HepG2 (cell line): ENCODE measurements around the gene INPP1. TPM values are rescaled to one million over a fixed set of nuclear protein-coding genes. Genes with fewer than 3 reads are reported as not detected.

ENCODE experiments used
- CBX1 ChIP-seq: IDR thresholded peaks from one replicate; pipeline ENCODE4 v1.6.1; 2016; ENCODE audit warnings: antibody characterized with exemption, low read depth
- CHD2 ChIP-seq: IDR thresholded peaks from 2 replicates; pipeline ENCODE4 v1.6.1; 2011; ENCODE audit warnings: low read depth, low read length, improper control_type of control experiment
- GZF1 ChIP-seq: sonication (generic); formaldehyde crosslinking; IDR thresholded peaks from 2 replicates; pipeline ENCODE4 v1.5.1; 2020; ENCODE audit warnings: mild to moderate bottlenecking, missing genetic modification reagents
- HNRNPH1 ChIP-seq: fragments of 200-400 bp; formaldehyde crosslinking; optimal IDR thresholded peaks from 2 replicates; pipeline ENCODE3; 2017; ENCODE audit warnings: mild to moderate bottlenecking, low read depth, low read length
- IRF1 ChIP-seq: sonication (generic); formaldehyde crosslinking; IDR thresholded peaks from 2 replicates; pipeline ENCODE4 v1.4.0; 2020; ENCODE audit warnings: low read depth, mild to moderate bottlenecking, missing genetic modification reagents
- KLF16 ChIP-seq, 2 experiments: sonication (generic) in 1 of 2; formaldehyde crosslinking in 1 of 2; IDR thresholded peaks; 2 replicates each; pipeline versions ENCODE4 v1.6.1 to v1.8.0; 2016 to 2023; ENCODE audit warnings: missing genetic modification reagents in 2 of 2, missing compliant biosample characterization in 1 of 2
- MTA1 ChIP-seq: sonication (generic); formaldehyde crosslinking; IDR thresholded peaks from 2 replicates; pipeline ENCODE4 v1.4.0; 2020; ENCODE audit warnings: missing genetic modification reagents, mild to moderate bottlenecking, borderline replicate concordance
- RCOR2 ChIP-seq: IDR thresholded peaks from 2 replicates; pipeline ENCODE4 v1.6.1; 2016; ENCODE audit warnings: missing biosample characterization, missing genetic modification reagents
- SSRP1 ChIP-seq: IDR thresholded peaks from 2 replicates; pipeline ENCODE4 v1.6.1; 2016; ENCODE audit warnings: control low read depth
- XBP1 ChIP-seq: sonication (generic); formaldehyde crosslinking; IDR thresholded peaks from 2 replicates; pipeline ENCODE4 v1.5.0; 2020; ENCODE audit warnings: missing genetic modification reagents
- ZC3H13 ChIP-seq: sonication (generic); formaldehyde crosslinking; IDR thresholded peaks from 2 replicates; pipeline ENCODE4 v1.8.1; 2023; ENCODE audit warnings: mild to moderate bottlenecking, missing genetic modification reagents, moderate library complexity
- ZNF264 ChIP-seq: sonication (generic); formaldehyde crosslinking; IDR thresholded peaks from 2 replicates; pipeline ENCODE4 v1.4.0; 2020; ENCODE audit warnings: missing genetic modification reagents
- ZNF276 ChIP-seq: sonication (generic); formaldehyde crosslinking; IDR thresholded peaks from 2 replicates; pipeline ENCODE4 v1.4.0; 2020; ENCODE audit warnings: mild to moderate bottlenecking, low read depth, missing genetic modification reagents
- ZNF33B ChIP-seq: sonication (generic); formaldehyde crosslinking; IDR thresholded peaks from 2 replicates; pipeline ENCODE4 v1.5.1; 2020; ENCODE audit warnings: mild to moderate bottlenecking, missing genetic modification reagents
- ZNF503 ChIP-seq: sonication (generic); formaldehyde crosslinking; IDR thresholded peaks from 2 replicates; pipeline ENCODE4 v1.4.0; 2020; ENCODE audit warnings: missing genetic modification reagents
- ZNF569 ChIP-seq: sonication (generic); formaldehyde crosslinking; IDR thresholded peaks from 2 replicates; pipeline ENCODE4 v1.5.0; 2020; ENCODE audit warnings: mild to moderate bottlenecking, missing genetic modification reagents, moderate library complexity, borderline replicate concordance
- ZNF740 ChIP-seq: sonication (generic); formaldehyde crosslinking; IDR thresholded peaks from 2 replicates; pipeline ENCODE4 v1.4.0; 2020; ENCODE audit warnings: missing genetic modification reagents
- ZNF790 ChIP-seq: sonication (generic); formaldehyde crosslinking; IDR thresholded peaks from 2 replicates; pipeline ENCODE4 v1.8.0; 2022; ENCODE audit warnings: missing genetic modification reagents, mild to moderate bottlenecking, borderline replicate concordance
- ZNF878 ChIP-seq: sonication (generic); formaldehyde crosslinking; IDR thresholded peaks from 2 replicates; pipeline ENCODE4 v1.8.1; 2023; ENCODE audit warnings: mild to moderate bottlenecking, missing genetic modification reagents, moderate library complexity
- ZNF883 ChIP-seq: sonication (generic); formaldehyde crosslinking; IDR thresholded peaks from 2 replicates; pipeline ENCODE4 v1.5.1; 2020; ENCODE audit warnings: mild to moderate bottlenecking, missing genetic modification reagents; ENCODE audit errors: not compliant biosample characterization
- ZNF891 ChIP-seq: sonication (generic); formaldehyde crosslinking; IDR thresholded peaks from 2 replicates; pipeline ENCODE4 v1.5.0; 2020; ENCODE audit warnings: mild to moderate bottlenecking, missing genetic modification reagents
- ZSCAN30 ChIP-seq: sonication (generic); formaldehyde crosslinking; IDR thresholded peaks from 2 replicates; pipeline ENCODE4 v1.5.0; 2020; ENCODE audit warnings: mild to moderate bottlenecking, missing genetic modification reagents
- polyA plus RNA-seq, 8 experiments: library from polyadenylated mRNA; depleted of rRNA in 3 of 8; stranded (reverse) in 7 of 8; unstranded in 1 of 8; fragments of >200 nt; fragmentation: Illumina TruSeq in 4 of 8; extraction: Trizol in 4 of 8; gene quantifications; 2 replicates each; pipeline versions ENCODE4 v1.2.1 to v1.2.3, GENCODE V29; 2011 to 2016; ENCODE audit warnings: low read depth in 4 of 8, missing spikeins in 1 of 8, mixed read lengths in 1 of 8; ENCODE audit not compliant: insufficient read depth in 1 of 8
- total RNA-seq, 5 experiments: library from RNA; depleted of rRNA; stranded (reverse); fragments of >200 nt; fragmentation: Illumina TruSeq; extraction: Trizol; gene quantifications; 2 replicates each; pipeline ENCODE4 v1.2.3, GENCODE V29; 2016; ENCODE audit warnings: low read depth in 1 of 5
- TF ChIP-seq, protein P1 (sequence below): sonication (generic); formaldehyde crosslinking; IDR thresholded peaks from 2 replicates; pipeline ENCODE4 v1.4.0; 2020; ENCODE audit warnings: missing genetic modification reagents, mild to moderate bottlenecking, borderline replicate concordance

Gene INPP1
- total and polyA plus RNA-seq, 2 of the 13 experiments (the other 11 are each of a cell fraction or from before 2014, with no cell fraction given) = 10.0 to 13.3 TPM

DNA sequence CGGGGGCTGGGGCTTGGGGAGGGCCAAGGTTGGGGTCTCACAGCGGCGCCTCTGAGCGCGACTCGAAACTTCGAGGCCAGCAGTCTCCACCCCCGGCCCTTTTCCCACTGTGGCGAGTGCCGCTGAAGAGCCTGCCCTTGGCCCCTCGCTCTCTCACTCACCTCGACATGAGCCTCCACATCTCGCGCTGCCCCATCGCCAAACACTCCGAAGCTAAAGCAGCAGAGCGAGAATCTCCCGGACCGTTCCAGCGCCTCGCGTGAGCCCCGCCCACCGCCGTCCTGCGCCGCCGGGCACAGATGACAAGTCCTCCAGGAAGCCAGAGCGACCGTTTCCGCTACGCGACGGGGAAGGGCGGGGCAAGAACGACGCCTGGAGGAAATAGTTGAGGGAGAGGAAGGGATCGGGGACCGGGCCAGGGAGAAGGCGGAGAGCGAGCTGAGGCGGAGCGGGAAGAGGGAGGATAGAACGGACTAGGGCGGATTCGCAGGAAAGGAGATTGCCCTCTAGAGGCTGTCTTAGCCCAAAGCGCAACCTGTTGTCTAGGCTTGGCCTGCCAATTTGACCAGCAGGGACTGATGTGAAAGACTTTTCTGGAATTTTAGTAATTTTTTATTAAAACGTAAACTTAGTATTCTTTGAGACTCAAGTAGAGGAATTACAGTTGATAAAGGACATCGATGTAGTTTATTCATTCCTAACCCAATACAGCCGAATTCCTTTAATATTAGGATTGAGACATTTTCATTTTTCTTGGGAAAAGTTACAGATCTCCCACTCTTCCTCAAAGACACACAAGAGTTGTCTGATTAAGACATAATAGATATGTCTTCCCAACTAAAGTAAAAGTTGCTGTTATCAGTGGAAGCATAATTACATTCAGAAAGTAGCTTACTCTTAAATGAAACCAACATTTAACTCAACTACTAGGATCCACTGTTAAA, 23.6 kb upstream of the INPP1 start, which contains the start of gene HIBCH (continued):
- TF ChIP-seq CBX1 (no peak), ZNF790 (CRISPR knock-in tag) (peak; percentile 97; the same call in 1 of the 2 replicates), ZNF740 (no peak), SSRP1 (CRISPR knock-in tag) (no peak), CHD2 (peak; percentile 95), RCOR2 (CRISPR knock-in tag) (peak; percentile 85), ZNF276 (CRISPR knock-in tag) (0 out of 2 replicates have a peak, but pooled peaks have one; percentile 74), ZNF878 (CRISPR knock-in tag) (no peak), KLF16 (CRISPR knock-in tag; IDR thresholded peaks at IDR 0.05) (peak in 1 of 2 experiments; percentile 99; a peak in 2 of 4 replicates), ZNF503 (CRISPR knock-in tag) (no peak; the same call in 1 of the 2 replicates), ZNF569 (CRISPR knock-in tag) (no peak; the same call in 1 of the 2 replicates), ZNF883 (CRISPR knock-in tag) (peak; percentile 86), HNRNPH1 (peak; percentile 58), ZC3H13 (CRISPR knock-in tag) (no peak; the same call in 1 of the 2 replicates), ZNF264 (CRISPR knock-in tag) (peak; percentile 47; the same call in 1 of the 2 replicates), IRF1 (CRISPR knock-in tag) (0 out of 2 replicates have a peak, but pooled peaks have one; percentile 34), ZNF891 (CRISPR knock-in tag) (peak; percentile 35; the same call in 1 of the 2 replicates), MTA1 (CRISPR knock-in tag) (peak; percentile 94; the same call in 1 of the 2 replicates), ZNF33B (CRISPR knock-in tag) (peak; percentile 71; the same call in 1 of the 2 replicates), XBP1 (no peak), GZF1 (CRISPR knock-in tag) (peak; percentile 39; the same call in 1 of the 2 replicates), ZSCAN30 (CRISPR knock-in tag) (no peak)
- TF ChIP-seq, protein P1, sequence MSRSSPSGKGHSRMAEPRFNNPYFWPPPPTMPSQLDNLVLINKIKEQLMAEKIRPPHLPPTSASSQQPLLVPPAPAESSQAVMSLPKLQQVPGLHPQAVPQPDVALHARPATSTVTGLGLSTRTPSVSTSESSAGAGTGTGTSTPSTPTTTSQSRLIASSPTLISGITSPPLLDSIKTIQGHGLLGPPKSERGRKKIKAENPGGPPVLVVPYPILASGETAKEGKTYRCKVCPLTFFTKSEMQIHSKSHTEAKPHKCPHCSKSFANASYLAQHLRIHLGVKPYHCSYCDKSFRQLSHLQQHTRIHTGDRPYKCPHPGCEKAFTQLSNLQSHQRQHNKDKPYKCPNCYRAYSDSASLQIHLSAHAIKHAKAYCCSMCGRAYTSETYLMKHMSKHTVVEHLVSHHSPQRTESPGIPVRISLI = peak; percentile 65; the same call in 1 of the 2 replicates
